Transverse colon (tissue), 4 donors: Measurements from ENCODE around the gene DSCAM.

Experiments
- EP300 ChIP-seq: sonication (generic); formaldehyde crosslinking; IDR thresholded peaks from one replicate; pipeline ENCODE4 v1.6.1; 2017; ENCODE audit warnings: antibody characterized with exemption, low read depth
- POLR2A ChIP-seq: fragments of 450-650 bp; IDR thresholded peaks from one replicate; pipeline ENCODE4 v1.6.1; 2016; ENCODE audit warnings: antibody characterized with exemption, mild to moderate bottlenecking, moderate library complexity
- POLR2AphosphoS5 ChIP-seq, 3 donors: sonication (generic); formaldehyde crosslinking; IDR thresholded peaks; one replicate each; pipeline ENCODE4 v1.6.1; 2016; ENCODE audit warnings: antibody characterized with exemption in 3 of 3
- TF ChIP-seq, protein P1 (sequence below), 5 experiments: fragments of 200-600 bp in 3 of 5; fragments of 450-650 bp in 2 of 5; sonication (generic) in 3 of 5; IDR thresholded peaks; 1 replicate in 2 of 5; 2 replicates in 3 of 5; pipeline ENCODE4 v1.5.1; 2016 to 2017; ENCODE audit warnings: antibody characterized with exemption in 5 of 5, inconsistent platforms in 3 of 5, mild to moderate bottlenecking in 2 of 5, moderate library complexity in 1 of 5

DNA sequence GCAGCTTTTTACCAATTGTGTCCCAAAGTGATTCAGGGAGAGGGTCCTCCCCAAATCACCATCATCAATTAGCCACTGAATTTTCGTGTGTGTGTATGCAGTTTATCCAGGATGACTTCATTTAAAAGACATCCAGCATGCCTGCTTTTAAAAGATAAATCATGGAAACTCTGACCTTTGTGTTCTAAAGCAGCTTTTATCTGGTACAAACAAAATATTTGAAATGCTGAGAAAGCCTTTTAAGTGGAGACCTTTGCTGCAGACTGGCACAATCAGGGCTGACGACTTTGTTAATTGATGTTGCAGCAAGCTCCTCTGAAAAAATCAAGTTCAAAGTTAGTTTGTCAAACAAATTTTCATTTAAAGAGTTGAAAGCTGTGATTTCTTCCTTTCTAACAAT lies 875.0 kb downstream of the DSCAM start:
- TF ChIP-seq EP300 (no peak), POLR2A (no peak), POLR2AphosphoS5 (IDR thresholded peaks at IDR 0.05) (no peak)
- TF ChIP-seq, protein P1, sequence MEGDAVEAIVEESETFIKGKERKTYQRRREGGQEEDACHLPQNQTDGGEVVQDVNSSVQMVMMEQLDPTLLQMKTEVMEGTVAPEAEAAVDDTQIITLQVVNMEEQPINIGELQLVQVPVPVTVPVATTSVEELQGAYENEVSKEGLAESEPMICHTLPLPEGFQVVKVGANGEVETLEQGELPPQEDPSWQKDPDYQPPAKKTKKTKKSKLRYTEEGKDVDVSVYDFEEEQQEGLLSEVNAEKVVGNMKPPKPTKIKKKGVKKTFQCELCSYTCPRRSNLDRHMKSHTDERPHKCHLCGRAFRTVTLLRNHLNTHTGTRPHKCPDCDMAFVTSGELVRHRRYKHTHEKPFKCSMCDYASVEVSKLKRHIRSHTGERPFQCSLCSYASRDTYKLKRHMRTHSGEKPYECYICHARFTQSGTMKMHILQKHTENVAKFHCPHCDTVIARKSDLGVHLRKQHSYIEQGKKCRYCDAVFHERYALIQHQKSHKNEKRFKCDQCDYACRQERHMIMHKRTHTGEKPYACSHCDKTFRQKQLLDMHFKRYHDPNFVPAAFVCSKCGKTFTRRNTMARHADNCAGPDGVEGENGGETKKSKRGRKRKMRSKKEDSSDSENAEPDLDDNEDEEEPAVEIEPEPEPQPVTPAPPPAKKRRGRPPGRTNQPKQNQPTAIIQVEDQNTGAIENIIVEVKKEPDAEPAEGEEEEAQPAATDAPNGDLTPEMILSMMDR (IDR thresholded peaks at IDR 0.05): no peak
